CD4-positive, alpha-beta T cell treated with Interleukin-21 for 1 hour (primary cell): ENCODE results near the gene C3orf20.

Source experiments
- DNase-seq: peaks from one replicate; pipeline ENCODE4 v3.0.0-alpha.2; 2020

C3orf20 gene

DNA sequence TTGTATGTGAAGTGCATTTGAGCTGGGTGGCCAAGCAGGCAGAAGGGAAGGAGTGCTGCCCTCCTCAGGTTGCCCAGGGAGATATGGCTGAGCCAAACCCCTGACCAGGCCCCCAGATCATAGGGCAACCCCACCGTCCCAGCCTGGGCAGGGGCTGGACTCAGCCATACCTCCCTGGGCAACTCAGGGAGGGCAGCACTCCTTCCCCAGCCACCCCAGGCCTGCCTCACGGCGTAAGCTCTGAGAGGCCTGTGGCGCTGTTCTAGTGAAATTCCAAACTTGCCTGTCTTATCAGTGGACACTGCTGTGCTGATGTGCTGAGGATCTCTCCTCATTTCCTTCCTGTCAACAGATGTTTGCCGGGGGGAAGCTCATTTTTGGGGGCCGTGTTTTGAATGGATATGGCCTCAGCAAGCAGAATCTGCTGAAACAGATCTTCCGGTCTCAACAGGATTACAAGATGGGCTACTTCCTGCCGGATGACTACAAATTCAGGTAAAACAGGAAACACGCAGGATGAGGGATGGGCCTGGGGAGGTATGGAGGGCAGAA lies 86.3 kb downstream of the C3orf20 start:
- no peak for DNase-seq

DNA sequence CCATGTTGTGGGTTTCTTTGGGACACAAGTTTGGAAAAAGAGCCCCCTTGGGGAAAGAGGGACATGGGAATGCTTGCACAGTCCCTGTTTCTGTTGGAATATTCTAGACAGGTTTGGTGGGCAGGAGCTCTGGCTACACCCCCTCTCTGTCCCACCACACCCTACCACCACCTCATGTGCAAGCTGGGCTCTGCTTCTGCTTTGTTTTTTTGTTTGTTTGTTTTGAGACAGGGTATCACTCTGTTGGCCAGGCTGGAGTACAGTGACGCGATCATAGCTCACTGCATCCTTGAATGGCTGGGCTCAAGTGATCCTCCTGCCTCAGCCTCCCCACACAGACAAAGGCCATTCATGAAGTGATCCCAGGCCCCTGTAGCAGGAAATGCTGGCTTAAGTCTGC lies 86.9 kb downstream of the C3orf20 start:
- DNase-seq = no peak

- DNase-seq = no peak
Observed at GRCh38 chr3:14762701-14763100, 87.8 kb downstream of the C3orf20 start.

- DNase-seq = no peak
Observed at GRCh38 chr3:14764331-14765059, 89.6 kb downstream of the C3orf20 start.

GRCh38 chr3:14765060-14765400 lies 90.1 kb downstream of the C3orf20 start:
- no peak for DNase-seq

- DNase-seq = no peak
Observed at GRCh38 chr3:14765576-14766427, 90.9 kb downstream of the C3orf20 start.

- DNase-seq = no peak
Observed at GRCh38 chr3:14766428-14767244, 91.7 kb downstream of the C3orf20 start.

- no peak for DNase-seq
Observed at GRCh38 chr3:14767245-14768051, 92.5 kb downstream of the C3orf20 start.

DNA sequence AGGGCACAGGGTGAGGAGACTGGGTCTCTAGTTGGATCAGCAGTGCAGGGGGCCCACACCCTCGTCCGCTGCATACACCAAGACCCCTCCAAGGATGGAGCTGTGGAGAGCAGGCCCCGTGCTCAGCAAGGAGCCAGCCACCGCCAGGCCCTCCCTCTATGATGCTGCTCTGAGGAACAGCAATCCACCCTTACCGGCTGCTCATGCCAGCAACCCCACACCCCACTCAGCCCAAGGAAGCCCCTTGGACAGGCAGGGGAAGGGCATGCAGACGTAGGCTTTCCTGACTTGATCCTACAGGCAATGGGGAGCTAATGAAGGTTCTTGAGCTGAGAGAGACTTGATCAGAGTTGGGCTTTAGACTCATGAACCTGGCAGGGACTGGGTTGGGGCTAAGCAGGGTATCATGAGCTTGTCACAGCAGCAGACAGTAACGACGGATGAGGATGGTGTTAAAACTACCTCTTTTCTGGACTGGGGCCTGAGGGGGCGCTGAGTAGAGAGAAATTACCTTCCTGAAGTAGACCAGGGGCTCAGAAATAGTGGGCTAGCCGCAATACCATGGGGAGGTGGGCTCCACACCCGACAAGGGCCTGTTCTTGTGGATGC lies 93.3 kb downstream of the C3orf20 start:
- DNase-seq = no peak

- DNase-seq = no peak
Observed at GRCh38 chr3:14768881-14769280, 93.9 kb downstream of the C3orf20 start.

GRCh38 chr3:14769544-14770325 lies 94.8 kb downstream of the C3orf20 start:
- no peak for DNase-seq

DNA sequence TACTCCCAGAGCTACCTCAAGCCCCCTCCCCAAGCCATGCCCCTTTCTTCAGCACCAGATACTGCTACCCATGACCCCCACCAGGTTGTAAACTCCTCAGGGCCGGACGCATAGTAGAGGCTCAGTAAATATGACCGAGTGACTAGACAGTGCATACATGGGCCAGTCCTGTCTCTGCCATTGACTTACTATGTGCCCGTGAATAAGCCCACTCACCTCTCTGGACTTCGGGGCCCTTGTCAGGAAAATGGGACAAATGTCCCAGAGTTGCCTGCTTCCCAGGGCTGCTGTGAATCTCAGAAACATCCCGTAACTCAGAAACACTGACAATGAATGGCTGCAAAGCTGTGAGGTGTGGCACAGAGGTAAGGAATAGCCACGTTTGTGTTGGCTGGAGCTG lies 95.7 kb downstream of the C3orf20 start:
- DNase-seq = no peak

DNA sequence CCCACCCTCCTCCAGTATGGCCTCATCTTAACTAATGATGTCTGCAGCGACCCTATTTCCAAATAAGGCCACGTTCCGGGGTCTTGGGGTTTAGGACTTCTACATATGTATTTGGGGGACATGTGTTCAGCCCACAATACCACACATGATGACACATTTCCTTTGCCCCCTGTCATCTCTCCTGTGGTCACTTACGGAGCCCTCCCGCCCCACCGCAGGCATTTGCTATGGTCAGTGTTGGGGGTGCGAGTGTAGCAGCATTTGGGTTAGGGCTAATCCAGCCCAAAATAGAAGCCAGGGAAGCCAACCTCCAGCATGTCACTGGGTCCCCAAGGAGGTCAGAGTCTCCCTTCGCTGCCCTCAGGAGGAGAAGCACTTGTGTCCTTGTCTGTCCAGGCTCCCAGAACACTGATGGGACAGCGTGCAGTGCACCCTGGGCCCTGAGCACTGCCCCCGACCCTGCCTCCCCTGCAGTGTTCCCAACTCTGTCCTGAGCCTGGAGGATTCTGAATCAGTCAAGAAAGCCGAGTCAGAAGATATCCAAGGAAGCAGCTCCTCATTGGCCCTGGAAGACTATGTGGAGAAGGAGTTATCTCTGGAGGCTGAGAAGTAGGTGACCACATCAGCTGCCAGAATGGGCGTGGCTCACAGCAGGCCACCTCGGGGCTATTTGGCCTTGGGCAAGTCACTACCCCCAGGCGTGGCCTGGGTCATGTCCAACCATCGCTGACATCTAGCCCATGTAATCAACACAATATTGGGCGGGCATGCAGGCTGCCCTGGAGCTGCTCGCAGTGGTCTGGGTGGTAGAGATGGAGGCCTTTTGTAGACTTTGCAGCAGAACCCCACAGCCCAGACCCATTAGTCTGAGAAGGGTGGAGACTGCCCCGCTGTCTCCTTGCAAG lies 96.9 kb downstream of the C3orf20 start:
- no peak for DNase-seq

GRCh38 chr3:14772533-14773138 lies 97.7 kb downstream of the C3orf20 start:
- no peak for DNase-seq

DNA sequence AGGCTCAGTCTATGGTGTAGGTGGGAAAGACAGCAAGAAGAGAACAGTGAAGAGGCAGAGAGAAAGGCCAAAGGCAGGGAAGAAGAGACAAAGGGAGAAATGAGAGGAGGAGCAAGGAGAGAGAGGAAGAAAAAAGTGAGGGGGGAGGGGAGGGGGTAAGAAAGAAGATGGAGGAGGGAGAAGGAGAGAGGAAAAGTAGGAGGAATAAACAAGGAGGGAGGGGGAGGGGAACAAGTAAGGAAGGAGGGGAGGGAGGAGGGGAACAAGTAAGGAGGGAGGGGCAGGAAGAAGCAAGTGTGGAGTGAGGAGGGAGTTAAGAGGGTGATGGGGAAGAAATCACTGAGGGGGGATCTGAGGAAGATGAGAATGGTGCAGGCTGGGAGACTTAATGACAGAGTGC lies 98.3 kb downstream of the C3orf20 start:
- no peak for DNase-seq

GRCh38 chr3:14773691-14774128 lies 98.8 kb downstream of the C3orf20 start:
- DNase-seq = no peak

GRCh38 chr3:14774431-14774830 lies 99.5 kb downstream of the C3orf20 start:
- DNase-seq = no peak

DNA sequence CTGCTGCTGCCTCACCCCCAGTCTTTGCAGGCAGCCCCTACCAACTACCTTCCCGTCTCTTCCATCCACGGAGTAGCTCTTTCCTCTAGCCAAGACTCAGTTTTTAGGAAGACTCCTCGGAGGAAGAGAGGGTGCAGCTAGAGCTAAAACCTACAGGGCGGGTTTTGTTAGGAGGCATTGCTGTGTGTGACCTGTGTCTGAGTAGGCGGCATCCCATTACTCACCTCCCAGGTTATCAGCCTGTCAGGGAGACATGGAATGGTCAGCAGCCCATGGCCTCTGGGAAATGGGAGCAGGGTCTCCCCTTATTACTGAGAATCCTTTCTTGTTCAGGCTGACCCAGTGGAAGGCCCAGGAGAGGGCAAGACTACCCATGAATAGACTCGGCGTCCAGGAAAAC lies 100.1 kb downstream of the C3orf20 start:
- DNase-seq = no peak

DNA sequence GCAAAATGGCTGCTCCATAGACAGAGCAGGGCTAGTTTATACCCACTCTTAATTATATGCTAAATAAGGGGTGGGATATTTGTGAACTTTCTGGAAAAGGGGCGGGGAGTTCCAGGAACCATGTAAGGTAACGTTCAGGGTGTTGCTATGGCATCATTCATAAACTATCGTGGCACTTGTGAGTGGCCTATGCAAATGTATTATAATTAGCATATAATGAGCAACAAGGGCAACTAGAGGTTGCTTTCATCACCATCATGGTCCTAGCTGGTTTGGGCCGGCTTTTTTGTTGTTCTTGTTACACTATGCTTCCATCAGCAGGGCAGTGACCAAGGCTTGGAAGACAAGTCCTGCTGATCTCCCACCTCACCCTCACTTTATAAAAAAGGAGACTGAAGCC lies 100.6 kb downstream of the C3orf20 start:
- DNase-seq = no peak
